Thoracic aorta (tissue), 2 donors: Measurements from ENCODE around the gene ZNF385A. TPM values are rescaled to one million over a fixed set of nuclear protein-coding genes. Genes with fewer than 3 reads are reported as not detected.

Experiments used
- ATAC-seq: fragments of 150-250 bp; one replicate; pipeline ENCODE4 v1.8.0; 2017; ENCODE audit warnings: low read depth; ENCODE audit not compliant: insufficient number of reproducible peaks, low FRiP score
- DNase-seq: peaks from one replicate; pipeline ENCODE4 v3.0.0-alpha.2; 2020; ENCODE audit warnings: low spot score
- H3K27ac ChIP-seq, 2 donors: fragments of 200-600 bp; sonication (generic); 1 replicate in 1 of 2; 2 replicates in 1 of 2; pipeline ENCODE4 v1.5.1; 2016; ENCODE audit warnings: mild to moderate bottlenecking in 2 of 2, moderate library complexity in 2 of 2
- H3K27me3 ChIP-seq: fragments of 200-600 bp; sonication (generic); replicated peaks from 2 replicates; pipeline ENCODE4 v1.6.0; 2016; ENCODE audit warnings: mild to moderate bottlenecking; ENCODE audit not compliant: insufficient read depth
- H3K36me3 ChIP-seq: fragments of 200-600 bp; sonication (generic); one replicate; pipeline ENCODE4 v1.5.1; 2016
- H3K4me1 ChIP-seq, 2 donors: fragments of 200-600 bp; sonication (generic); 1 replicate in 1 of 2; 2 replicates in 1 of 2; pipeline versions ENCODE4 v1.5.1 to v1.6.0; 2016; ENCODE audit warnings: low read depth in 2 of 2, mild to moderate bottlenecking in 1 of 2; ENCODE audit not compliant: control insufficient read depth in 1 of 2
- H3K4me3 ChIP-seq: fragments of 200-600 bp; sonication (generic); 2 replicates; pipeline ENCODE4 v1.5.1; 2016; ENCODE audit warnings: mild to moderate bottlenecking
- H3K9me3 ChIP-seq: fragments of 200-600 bp; sonication (generic); 2 replicates; pipeline ENCODE4 v1.5.1; 2016
- CTCF ChIP-seq: fragments of 200-600 bp; sonication (generic); IDR thresholded peaks from one replicate; pipeline ENCODE4 v1.5.1; 2019; ENCODE audit warnings: antibody characterized with exemption
- total RNA-seq, 2 donors: library from RNA; depleted of rRNA; stranded (reverse); fragments of >200 nt; gene quantifications; one replicate each; pipeline versions ENCODE4 v1.1.0 to v1.2.3, GENCODE V29; 2016

ZNF385A gene
- total RNA-seq, 2 donors from 2014 or later, result 7.4 to 19.0 TPM

DNA sequence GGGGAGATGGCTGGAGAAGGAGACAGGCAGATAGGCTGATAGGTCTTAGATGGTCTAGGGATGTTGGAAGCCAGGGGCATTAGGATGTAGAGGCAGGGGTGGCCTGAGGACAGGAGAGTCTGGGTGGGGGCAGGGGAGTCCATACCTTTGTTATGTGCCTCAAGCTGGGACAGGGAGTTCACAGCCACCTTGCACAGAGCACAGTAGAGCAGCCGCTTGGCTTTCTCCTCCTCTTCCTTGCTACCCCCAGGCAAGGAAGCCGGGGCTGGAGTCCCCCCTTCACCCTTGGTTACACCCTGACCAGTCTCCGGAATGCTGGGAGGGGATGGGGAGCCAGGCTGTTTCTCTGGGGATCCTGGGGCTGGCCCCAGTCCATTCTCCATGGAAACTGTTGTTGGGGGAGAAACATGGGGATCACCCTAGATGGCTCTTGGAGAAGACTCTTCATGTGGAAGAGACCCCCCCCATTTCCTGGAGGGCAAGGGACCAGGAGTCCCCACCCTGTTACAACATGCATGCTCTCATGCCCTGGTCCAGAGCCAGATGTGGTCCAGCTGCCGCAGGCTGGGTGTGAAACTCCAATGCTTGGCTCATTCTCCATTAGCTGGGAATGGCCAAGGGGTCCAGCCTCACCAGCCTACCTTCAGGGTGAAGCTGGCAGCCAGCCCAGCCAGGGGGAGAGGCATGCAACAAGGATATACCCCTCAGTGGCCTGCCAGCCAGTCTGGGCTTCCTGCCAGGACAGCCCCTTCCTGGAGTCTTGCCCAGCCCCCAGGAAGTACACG lies 13.0 kb downstream of the ZNF385A start:
- no peak for TF ChIP-seq CTCF
- Histone ChIP-seq H3K9me3 (no peaks in the 10 kb centered on the region), H3K27ac (peak overlapping the region; percentile 38 to 44), H3K27me3 (no peaks in the 10 kb centered on the region), H3K36me3 (peaks cover 4% of the 10 kb centered on the region), H3K4me1 (peaks cover 10 to 45% of the 10 kb centered on the region in 2 donors), H3K4me3 (no peak overlapping the region)
- DNase-seq, result no peak
- no peak for ATAC-seq

DNA sequence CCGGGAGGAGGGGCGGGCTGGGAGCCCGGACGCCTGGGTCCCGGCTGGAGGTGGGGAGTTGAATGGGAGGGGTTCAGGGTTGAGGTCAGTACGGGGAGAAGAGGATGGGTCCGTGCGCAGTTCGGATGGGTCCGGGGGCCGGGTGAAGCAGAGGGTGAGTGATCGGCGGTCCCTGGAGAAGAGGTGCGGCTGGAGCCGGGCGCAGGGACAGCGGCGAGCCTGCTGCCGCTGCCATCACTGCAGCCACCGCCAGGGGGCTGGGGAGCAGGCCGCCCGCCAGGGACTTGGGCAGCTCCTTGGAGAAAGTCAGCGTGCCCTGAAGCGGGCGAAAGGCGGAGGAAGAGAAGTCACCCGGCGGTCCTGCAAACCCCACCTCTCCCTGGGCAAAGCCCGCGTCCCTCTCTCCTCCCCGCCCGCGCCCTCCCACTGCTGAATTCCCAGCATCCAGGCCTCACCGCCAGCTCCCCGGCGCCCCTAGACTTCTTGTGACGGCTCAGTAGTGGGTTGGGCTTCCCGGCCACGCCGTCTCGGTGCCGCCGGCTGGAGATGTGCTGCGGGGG lies 14.3 kb downstream of the ZNF385A start:
- ATAC-seq, result peak; percentile 66
- H3K36me3 ChIP-seq, result peaks cover 4% of the 10 kb centered on the region
- peak overlapping the region; percentile 31 to 38 for H3K27ac ChIP-seq
- TF ChIP-seq CTCF, result peak; percentile 98
- H3K9me3 ChIP-seq, result no peaks in the 10 kb centered on the region
- DNase-seq, result peak; percentile 57
- peaks cover 10 to 45% of the 10 kb centered on the region in 2 donors for H3K4me1 ChIP-seq
- H3K4me3 ChIP-seq, result peak overlapping the region; percentile 76
- no peaks in the 10 kb centered on the region for H3K27me3 ChIP-seq

DNA sequence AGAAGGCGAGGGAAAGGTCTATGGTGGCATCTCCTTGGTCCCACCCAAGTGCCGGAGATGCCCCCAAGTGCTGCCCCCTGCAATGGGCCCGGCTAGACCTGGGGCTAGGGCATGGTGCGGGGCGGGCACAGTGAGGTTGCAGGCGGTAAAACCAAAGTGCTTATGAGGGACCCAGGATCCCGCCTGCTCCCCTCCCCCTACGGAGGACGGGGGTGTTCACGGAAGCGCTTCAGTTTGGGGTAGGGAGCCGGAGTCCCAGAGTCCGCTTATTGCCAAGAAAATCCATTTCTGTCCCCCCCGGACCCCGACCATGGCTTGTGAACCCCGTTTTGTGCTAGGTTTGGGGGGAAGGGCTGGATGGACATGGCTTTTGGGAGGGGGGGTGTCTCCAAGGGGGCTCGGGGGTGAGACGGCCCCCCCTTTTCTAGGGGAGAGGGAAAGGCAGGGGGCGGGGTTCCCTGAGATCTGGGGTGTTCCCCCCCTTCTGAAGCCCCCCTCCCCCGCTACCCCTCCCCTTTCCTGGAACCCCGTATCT lies 14.9 kb downstream of the ZNF385A start:
- DNase-seq (no peak), ATAC-seq (no peak)
- no peak for TF ChIP-seq CTCF
- Histone ChIP-seq H3K9me3 (no peaks in the 10 kb centered on the region), H3K4me1 (peaks cover 10 to 40% of the 10 kb centered on the region in 2 donors), H3K4me3 (peak overlapping the region; percentile 76), H3K27me3 (no peaks in the 10 kb centered on the region), H3K27ac (no peak overlapping the region), H3K36me3 (peaks cover 4% of the 10 kb centered on the region)

DNA sequence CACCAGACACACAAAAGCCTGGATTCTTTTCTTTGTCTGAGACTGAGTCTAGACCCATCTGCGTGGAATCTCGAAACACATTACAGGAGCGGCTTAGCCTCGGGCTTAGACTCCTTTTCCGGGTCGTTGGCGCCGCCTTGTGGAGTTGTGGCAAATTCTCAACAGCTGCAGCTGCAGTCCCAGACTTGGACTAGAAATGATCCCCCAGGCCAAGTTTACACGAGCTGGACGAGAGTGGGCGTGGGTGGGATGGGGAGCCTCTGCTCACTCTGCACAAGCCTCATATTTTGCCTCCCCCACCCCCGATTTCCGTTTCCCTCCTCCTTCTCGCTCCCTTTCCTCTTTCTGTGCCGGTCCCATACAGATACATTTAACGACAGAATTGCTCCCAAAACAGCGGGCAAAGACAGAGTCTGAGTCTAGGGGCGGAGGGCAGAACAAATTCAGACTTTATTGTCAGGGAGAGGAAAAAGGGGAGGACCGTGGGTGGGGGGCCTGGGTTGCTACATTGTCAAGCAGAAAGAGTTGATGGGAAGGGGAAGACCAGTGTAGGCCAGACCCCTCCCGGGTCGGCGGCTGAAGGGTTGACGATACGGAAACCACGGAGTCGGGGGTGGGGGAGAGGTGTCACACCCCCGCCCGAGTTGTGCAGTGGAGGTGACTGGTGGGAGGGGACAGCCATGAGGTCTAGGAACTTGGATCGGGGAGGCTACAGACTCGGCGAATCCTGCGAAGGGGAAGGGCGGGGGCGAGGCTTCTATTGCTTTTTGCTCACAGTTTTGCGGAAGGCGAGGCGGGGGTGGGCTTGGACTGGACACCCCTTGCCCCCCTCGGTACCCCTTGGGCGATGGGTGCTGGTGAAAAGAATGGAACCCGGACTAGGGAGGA lies 15.6 kb downstream of the ZNF385A start:
- H3K27me3 ChIP-seq, result no peaks in the 10 kb centered on the region
- no peaks in the 10 kb centered on the region for H3K9me3 ChIP-seq
- ATAC-seq, result peak; percentile 70
- peak; percentile 73 for DNase-seq
- no peak overlapping the region for H3K27ac ChIP-seq
- peaks cover 3% of the 10 kb centered on the region for H3K36me3 ChIP-seq
- peak; percentile 82 for TF ChIP-seq CTCF
- H3K4me1 ChIP-seq, result peaks cover 10 to 34% of the 10 kb centered on the region in 2 donors
- H3K4me3 ChIP-seq, result peak overlapping the region; percentile 76
